A673 (cell line): ENCODE measurements around the gene DOCK4. TPM values are rescaled to one million over a fixed set of nuclear protein-coding genes. Genes with fewer than 3 reads are reported as not detected.

ENCODE experiments used
- BruUV-seq: library from RNA; stranded (reverse); fragments of 400-500 nt; replicated peaks from 2 replicates; lab custom pipeline; 2021; lab: Mats Ljungman, UMichigan
- CTCF ChIA-PET: fragments of 300-600 bp; sonication (Branson Sonifier 250); formaldehyde crosslinking; loops from one replicate; lab custom pipeline; 2022; ENCODE audit warnings: antibody characterized with exemption; lab: Charles Lee
- POLR2A ChIA-PET: fragments of 300-600 bp; sonication (Branson Sonifier 250); formaldehyde crosslinking; loops from one replicate; lab custom pipeline; 2022; ENCODE audit warnings: antibody characterized with exemption; ENCODE audit not compliant: low non-redundant PET; lab: Charles Lee
- DNase-seq: peaks from one replicate; pipeline ENCODE4 v3.0.0-alpha.2; 2015; ENCODE audit warnings: low spot score
- H3K27ac ChIP-seq: fragments of 200-600 bp; sonication (generic); 2 replicates; pipeline ENCODE4 v1.5.1; 2016; ENCODE audit warnings: mixed run types, low read depth, mild to moderate bottlenecking, mixed read lengths, antibody characterized with exemption, low read length; ENCODE audit not compliant: poor library complexity, severe bottlenecking
- H3K27me3 ChIP-seq: fragments of 200-600 bp; sonication (generic); replicated peaks from 2 replicates; pipeline ENCODE4 v1.6.1; 2017; ENCODE audit warnings: mixed run types, low read depth, mild to moderate bottlenecking, mixed read lengths, antibody characterized with exemption, low read length; ENCODE audit not compliant: insufficient read depth, poor library complexity
- H3K36me3 ChIP-seq: fragments of 200-600 bp; sonication (generic); 2 replicates; pipeline ENCODE4 v1.6.1; 2016; ENCODE audit warnings: mixed run types, mild to moderate bottlenecking, mixed read lengths, antibody characterized with exemption, low read length; ENCODE audit not compliant: insufficient read depth, poor library complexity, severe bottlenecking
- H3K4me1 ChIP-seq: fragments of 200-600 bp; sonication (generic); 2 replicates; pipeline ENCODE4 v1.6.1; 2017; ENCODE audit warnings: mixed run types, mild to moderate bottlenecking, mixed read lengths, antibody characterized with exemption, low read length; ENCODE audit not compliant: insufficient read depth, poor library complexity, severe bottlenecking
- H3K4me3 ChIP-seq: fragments of 200-600 bp; sonication (generic); 2 replicates; pipeline ENCODE4 v1.5.1; 2016; ENCODE audit warnings: low read depth, mixed run types, mild to moderate bottlenecking, mixed read lengths, low read length; ENCODE audit not compliant: poor library complexity, severe bottlenecking
- H3K9me3 ChIP-seq: fragments of 200-600 bp; sonication (generic); 2 replicates; pipeline ENCODE4 v1.6.1; 2016; ENCODE audit warnings: mixed run types, low read depth, mild to moderate bottlenecking, mixed read lengths, antibody characterized with exemption, low read length; ENCODE audit not compliant: poor library complexity, severe bottlenecking
- EZH2 ChIP-seq: fragments of 200-600 bp; sonication (generic); IDR thresholded peaks from 2 replicates; pipeline ENCODE4 v1.6.1; 2017; ENCODE audit warnings: borderline replicate concordance, low read depth, mild to moderate bottlenecking, mixed read lengths, antibody characterized with exemption, low read length; ENCODE audit not compliant: poor library complexity, severe bottlenecking
- intact Hi-C: fragments of 100-400 bp; cut with micrococcal nuclease; formaldehyde crosslinking; loops from one replicate; pipeline ENCODE4 v1.10.0; 2022; ENCODE audit not compliant: unreplicated experiment
- total RNA-seq: library from RNA; stranded (reverse); gene quantifications from 2 replicates; pipeline ENCODE4 v1.2.3, GENCODE V29; 2021
- TF ChIP-seq, protein P1 (sequence below): fragments of 300-800, 200-600 bp; sonication (generic); conservative IDR thresholded peaks from 2 replicates; pipeline ENCODE4 v1.5.1; 2017; ENCODE audit warnings: low read depth, mild to moderate bottlenecking, antibody characterized with exemption, low read length, moderate library complexity, mixed read lengths

DOCK4 gene
- total RNA-seq, 1 experiment from 2014 or later: 28.5 TPM

DNA sequence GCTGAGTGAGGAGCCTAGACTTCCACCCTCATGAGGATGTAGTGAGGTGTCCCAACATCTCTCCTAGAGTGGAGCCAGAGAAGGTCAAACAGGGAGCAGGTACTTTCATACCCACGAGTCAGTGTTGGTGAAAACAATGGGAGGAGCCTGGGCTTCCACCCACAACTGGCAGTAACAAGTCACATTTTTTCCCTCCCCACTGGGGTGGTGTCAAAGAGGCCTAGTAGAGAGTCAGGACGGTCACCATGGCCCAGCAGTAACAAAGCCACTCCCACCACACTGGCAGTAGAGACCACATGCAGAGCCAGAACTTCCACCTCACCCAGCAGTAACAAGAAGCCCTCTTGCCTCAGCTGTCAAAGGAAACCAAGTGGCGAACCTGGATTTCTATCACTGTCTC, 363.7 kb downstream of the DOCK4 start:
- DNase-seq: no peak
- no peak overlapping the region for H3K4me3 ChIP-seq
- intact Hi-C loops: no loop called here
- ChIA-PET CTCF (no interaction called here), POLR2A (no interaction called here)
- TF ChIP-seq EZH2: no peak
- TF ChIP-seq, protein P1, sequence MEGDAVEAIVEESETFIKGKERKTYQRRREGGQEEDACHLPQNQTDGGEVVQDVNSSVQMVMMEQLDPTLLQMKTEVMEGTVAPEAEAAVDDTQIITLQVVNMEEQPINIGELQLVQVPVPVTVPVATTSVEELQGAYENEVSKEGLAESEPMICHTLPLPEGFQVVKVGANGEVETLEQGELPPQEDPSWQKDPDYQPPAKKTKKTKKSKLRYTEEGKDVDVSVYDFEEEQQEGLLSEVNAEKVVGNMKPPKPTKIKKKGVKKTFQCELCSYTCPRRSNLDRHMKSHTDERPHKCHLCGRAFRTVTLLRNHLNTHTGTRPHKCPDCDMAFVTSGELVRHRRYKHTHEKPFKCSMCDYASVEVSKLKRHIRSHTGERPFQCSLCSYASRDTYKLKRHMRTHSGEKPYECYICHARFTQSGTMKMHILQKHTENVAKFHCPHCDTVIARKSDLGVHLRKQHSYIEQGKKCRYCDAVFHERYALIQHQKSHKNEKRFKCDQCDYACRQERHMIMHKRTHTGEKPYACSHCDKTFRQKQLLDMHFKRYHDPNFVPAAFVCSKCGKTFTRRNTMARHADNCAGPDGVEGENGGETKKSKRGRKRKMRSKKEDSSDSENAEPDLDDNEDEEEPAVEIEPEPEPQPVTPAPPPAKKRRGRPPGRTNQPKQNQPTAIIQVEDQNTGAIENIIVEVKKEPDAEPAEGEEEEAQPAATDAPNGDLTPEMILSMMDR: no peak
- no peaks in the 10 kb centered on the region for H3K36me3 ChIP-seq
- BruUV-seq: no TSS peak
- H3K27me3 ChIP-seq: no peaks in the 10 kb centered on the region
- H3K27ac ChIP-seq: no peak overlapping the region
- H3K4me1 ChIP-seq: no peaks in the 10 kb centered on the region
- H3K9me3 ChIP-seq: no peaks in the 10 kb centered on the region

DNA sequence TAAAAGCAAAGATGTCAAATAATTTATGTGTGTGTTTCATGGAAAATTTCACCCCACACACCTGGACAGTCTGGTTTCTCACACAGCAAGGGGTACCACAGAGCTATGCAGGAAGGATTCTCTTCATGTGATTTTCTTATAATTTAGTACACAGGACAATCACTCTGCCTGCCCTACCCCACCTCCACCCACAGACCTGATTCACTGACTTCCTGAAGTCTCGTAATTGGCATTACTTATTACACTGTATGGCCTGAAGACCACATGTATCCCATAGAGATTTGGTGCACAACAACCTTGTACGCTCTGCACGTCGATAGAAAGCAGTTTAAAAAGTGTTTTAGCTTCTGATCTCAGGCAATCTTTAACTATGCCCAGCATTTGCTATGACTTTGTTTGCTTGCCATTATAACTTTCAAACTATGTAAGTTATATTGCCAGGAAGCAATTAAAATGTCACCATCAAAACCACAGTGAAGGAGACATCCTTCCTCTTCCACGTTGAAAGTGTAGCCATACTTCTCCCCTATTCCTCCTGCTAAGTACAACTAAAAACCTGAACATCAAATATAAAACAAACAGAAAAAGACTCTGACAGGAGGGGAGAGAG, 364.5 kb downstream of the DOCK4 start:
- intact Hi-C loops: no loop called here
- H3K27ac ChIP-seq: no peak overlapping the region

DNA sequence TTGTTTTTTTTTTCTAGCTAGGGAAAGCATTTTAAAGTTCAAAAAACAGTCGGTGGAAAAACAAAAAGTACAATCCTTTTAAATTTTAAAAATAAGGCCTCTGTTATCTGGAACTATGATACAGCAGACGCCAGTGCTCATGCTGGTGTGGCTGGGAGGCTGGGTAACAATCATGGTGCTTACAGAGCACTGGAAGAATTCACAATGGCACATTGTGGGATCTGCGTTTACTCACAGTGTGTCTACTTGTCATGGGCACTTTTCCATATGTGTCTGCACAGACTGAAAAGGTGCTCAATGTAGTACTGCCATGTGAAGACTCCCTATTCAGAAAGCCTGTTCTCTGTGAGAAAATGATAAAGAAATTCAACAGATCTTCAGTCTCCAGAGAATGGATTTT, 365.7 kb downstream of the DOCK4 start:
- Histone ChIP-seq H3K27me3 (no peaks in the 10 kb centered on the region), H3K4me1 (peaks cover 3% of the 10 kb centered on the region), H3K9me3 (peaks cover 13% of the 10 kb centered on the region), H3K4me3 (no peak overlapping the region), H3K27ac (no peak overlapping the region), H3K36me3 (peaks cover 5% of the 10 kb centered on the region)
- BruUV-seq: no TSS peak
- CTCF ChIA-PET: no interaction called here
- intact Hi-C loops: no loop called here
- no peak for DNase-seq
- no peak for TF ChIP-seq EZH2
- TF ChIP-seq, protein P1: no peak
- POLR2A ChIA-PET: no interaction called here

More for the DNA sequence above, 364.5 kb downstream of the DOCK4 start:
- no TSS peak for BruUV-seq
- TF ChIP-seq EZH2: no peak
- TF ChIP-seq, protein P1: no peak
- ChIA-PET POLR2A (no interaction called here), CTCF (no interaction called here)
- Histone ChIP-seq H3K4me3 (no peak overlapping the region), H3K9me3 (peaks cover 3% of the 10 kb centered on the region), H3K27me3 (no peaks in the 10 kb centered on the region), H3K4me1 (no peaks in the 10 kb centered on the region), H3K36me3 (peaks cover 3% of the 10 kb centered on the region)
- DNase-seq: no peak
